Panc1 (cell line): ENCODE measurements around the gene IGIP.

Experiments
- CTCF ChIP-seq: fragments of 450-650 bp; IDR thresholded peaks from 2 replicates; pipeline ENCODE4 v1.5.1; 2017; ENCODE audit warnings: mild to moderate bottlenecking
- POLR2AphosphoS5 ChIP-seq: IDR thresholded peaks from 2 replicates; pipeline ENCODE4 v1.6.1; 2012; ENCODE audit warnings: mild to moderate bottlenecking, low read depth, low read length, moderate library complexity
- REST ChIP-seq, 2 experiments: IDR thresholded peaks; 2 replicates each; pipeline ENCODE4 v1.6.1; 2011 to 2012; ENCODE audit warnings: low read depth in 2 of 2, control low read depth in 1 of 2, low read length in 1 of 2, mild to moderate bottlenecking in 1 of 2, moderate library complexity in 1 of 2; ENCODE audit not compliant: insufficient read depth in 1 of 2

GRCh38 chr5:140172483-140172882 lies 46.7 kb downstream of the IGIP start:
- TF ChIP-seq POLR2AphosphoS5 (no peak), CTCF (no peak), REST (IDR thresholded peaks at IDR 0.05; ENCODE audit: insufficient read depth in 1 of 2, low read depth in 2 of 2, low read length in 1 of 2) (no peak)
